HG03280 (cell line): Measurements from ENCODE around the gene ELMOD2.

ENCODE experiments used
- ATAC-seq: cut with Tn5 transposase; IDR thresholded peaks from one replicate; pipeline ENCODE4 v1.9.1; 2021; ENCODE audit warnings: mild to moderate bottlenecking, moderate library complexity; ENCODE audit not compliant: unreplicated experiment

The ELMOD2 gene

GRCh38 chr4:140579278-140579677 lies 55.3 kb downstream of the ELMOD2 start:
- no peak for ATAC-seq

- ATAC-seq, result no peak
Measured at GRCh38 chr4:140581078-140581477, 57.1 kb downstream of the ELMOD2 start.

- no peak for ATAC-seq
Measured at GRCh38 chr4:140584439-140584838, 60.5 kb downstream of the ELMOD2 start.

GRCh38 chr4:140595065-140595464 lies 71.1 kb downstream of the ELMOD2 start:
- ATAC-seq, result peak; percentile 68

GRCh38 chr4:140600408-140600807 lies 76.4 kb downstream of the ELMOD2 start:
- no peak for ATAC-seq

GRCh38 chr4:140602714-140603113 lies 78.7 kb downstream of the ELMOD2 start:
- ATAC-seq, result no peak

GRCh38 chr4:140603286-140603685 lies 79.3 kb downstream of the ELMOD2 start:
- no peak for ATAC-seq
